Neural crest cell (in vitro differentiated cells): ENCODE data around the gene NCCRP1. TPM values are rescaled to one million over a fixed set of nuclear protein-coding genes. Genes with fewer than 3 reads are reported as not detected.

ENCODE experiments used
- DNase-seq: peaks from one replicate; pipeline ENCODE4 v3.0.0; 2021; ENCODE audit warnings: low read depth, mixed read lengths, low spot score
- H3K27ac Mint-ChIP-seq: one replicate; pipeline ENCODE4 v1.8.0; 2021; ENCODE audit warnings: mild to moderate bottlenecking, mixed read lengths; ENCODE audit not compliant: unreplicated experiment
- H3K27me3 Mint-ChIP-seq: 2 replicates; pipeline ENCODE4 v1.8.0; 2021; ENCODE audit warnings: low read depth, mild to moderate bottlenecking, mixed read lengths
- H3K36me3 Mint-ChIP-seq: 2 replicates; pipeline ENCODE4 v1.8.0; 2021; ENCODE audit warnings: low read depth, mild to moderate bottlenecking, mixed read lengths
- H3K4me1 Mint-ChIP-seq: 2 replicates; pipeline ENCODE4 v1.8.0; 2021; ENCODE audit warnings: mixed read lengths
- H3K4me3 Mint-ChIP-seq: one replicate; pipeline ENCODE4 v1.8.0; 2021; ENCODE audit warnings: mild to moderate bottlenecking, mixed read lengths
- H3K9me3 Mint-ChIP-seq: 2 replicates; pipeline ENCODE4 v1.8.0; 2021; ENCODE audit warnings: mixed read lengths
- total RNA-seq: library from RNA; stranded (reverse); gene quantifications from 2 replicates; pipeline ENCODE4 v1.2.1, GENCODE V29; 2021
- TF ChIP-seq, protein P1 (sequence below): fragments of 200-600 bp; sonication (generic); conservative IDR thresholded peaks from 2 replicates; pipeline ENCODE4 v1.5.0; 2021; ENCODE audit warnings: antibody characterized with exemption, mild to moderate bottlenecking

Gene NCCRP1
- total RNA-seq, 1 donor from 2014 or later, result not detected

DNA sequence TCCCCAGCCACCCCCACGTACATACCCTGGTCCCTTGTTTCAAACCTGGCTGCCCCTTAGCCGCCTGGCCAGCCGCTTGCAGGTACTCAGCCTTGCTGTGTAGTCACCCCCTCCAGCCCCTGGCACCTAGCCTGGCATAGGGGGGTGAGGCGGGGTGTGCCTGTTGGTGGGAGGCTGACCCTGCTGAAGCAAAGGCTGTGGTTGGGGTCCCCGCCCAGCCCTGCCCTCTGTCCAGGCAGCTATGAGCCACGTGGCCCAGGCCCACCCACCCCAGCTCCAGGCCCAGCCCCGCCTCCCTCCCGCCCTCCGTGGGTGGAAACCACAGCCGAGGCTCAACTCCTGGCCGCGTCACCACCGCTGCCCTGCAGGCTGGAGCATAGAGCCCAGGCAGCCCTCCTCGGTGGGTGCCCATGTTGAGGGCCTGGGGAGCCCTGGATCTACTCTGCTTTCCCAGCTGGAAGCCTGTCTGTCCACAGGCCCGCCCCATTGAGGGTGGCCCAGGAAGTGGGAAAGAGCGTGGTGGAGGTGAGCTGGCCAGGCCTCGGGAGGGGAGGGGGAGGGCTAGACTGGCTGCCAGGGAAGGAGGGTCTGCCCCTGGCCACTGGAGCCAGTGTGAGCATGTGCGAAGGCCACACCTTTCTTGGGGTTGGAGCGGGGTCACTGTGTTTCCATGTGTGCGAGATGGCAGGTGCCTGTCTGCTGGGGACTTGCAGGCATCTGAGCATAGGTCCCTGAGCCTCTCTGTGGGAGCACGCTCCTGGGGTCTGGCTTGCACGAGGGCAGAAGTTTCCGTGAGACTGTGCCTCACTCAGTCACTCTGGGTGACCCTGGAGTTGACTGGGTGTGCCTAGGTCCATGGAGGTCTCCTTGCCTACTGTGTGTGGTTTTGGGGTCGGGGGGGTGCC is 40.2 kb upstream of the NCCRP1 start:
- H3K27ac Mint-ChIP-seq, result no peak overlapping the region
- peaks cover 4% of the 10 kb centered on the region for H3K36me3 Mint-ChIP-seq
- no peaks in the 10 kb centered on the region for H3K9me3 Mint-ChIP-seq
- TF ChIP-seq, protein P1, sequence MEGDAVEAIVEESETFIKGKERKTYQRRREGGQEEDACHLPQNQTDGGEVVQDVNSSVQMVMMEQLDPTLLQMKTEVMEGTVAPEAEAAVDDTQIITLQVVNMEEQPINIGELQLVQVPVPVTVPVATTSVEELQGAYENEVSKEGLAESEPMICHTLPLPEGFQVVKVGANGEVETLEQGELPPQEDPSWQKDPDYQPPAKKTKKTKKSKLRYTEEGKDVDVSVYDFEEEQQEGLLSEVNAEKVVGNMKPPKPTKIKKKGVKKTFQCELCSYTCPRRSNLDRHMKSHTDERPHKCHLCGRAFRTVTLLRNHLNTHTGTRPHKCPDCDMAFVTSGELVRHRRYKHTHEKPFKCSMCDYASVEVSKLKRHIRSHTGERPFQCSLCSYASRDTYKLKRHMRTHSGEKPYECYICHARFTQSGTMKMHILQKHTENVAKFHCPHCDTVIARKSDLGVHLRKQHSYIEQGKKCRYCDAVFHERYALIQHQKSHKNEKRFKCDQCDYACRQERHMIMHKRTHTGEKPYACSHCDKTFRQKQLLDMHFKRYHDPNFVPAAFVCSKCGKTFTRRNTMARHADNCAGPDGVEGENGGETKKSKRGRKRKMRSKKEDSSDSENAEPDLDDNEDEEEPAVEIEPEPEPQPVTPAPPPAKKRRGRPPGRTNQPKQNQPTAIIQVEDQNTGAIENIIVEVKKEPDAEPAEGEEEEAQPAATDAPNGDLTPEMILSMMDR, result no peak
- H3K27me3 Mint-ChIP-seq, result no peaks in the 10 kb centered on the region
- H3K4me1 Mint-ChIP-seq, result peaks cover 19% of the 10 kb centered on the region
- DNase-seq, result no peak
- H3K4me3 Mint-ChIP-seq, result no peak overlapping the region

DNA sequence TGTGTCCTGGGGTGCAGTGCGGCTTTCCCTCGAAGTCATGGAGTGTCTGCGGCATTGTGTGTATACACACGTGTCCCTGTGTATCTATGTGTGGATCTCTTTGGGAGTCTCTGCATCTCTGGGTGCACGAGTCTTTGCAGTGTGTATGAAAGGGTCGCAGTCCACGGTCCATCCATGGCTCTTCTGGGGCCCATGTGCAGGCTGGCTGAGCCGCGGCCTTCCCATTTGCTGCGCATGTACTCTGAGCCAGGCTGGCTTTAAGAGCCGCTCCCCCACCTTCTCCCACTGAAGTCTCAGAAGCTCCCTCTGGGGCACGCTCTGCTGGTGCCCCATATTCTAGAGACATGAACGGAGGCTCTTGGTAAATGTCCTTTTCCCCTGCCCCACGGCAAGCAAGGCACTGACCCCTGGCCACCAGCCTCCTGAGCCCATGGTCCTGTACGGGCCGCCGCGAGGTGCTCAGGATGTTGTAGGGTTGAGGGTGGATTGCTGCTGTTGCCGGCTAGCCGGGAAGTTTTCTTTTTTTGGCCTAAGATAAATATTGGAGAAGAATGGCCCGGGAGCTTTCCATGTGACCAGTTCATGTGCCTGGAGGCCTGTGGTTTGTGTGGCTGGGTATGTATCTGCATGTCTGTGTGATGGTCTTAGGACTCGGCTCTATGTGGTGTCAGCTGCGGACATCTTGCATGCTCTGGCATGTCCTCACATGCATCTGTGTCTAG is 39.3 kb upstream of the NCCRP1 start:
- Mint-ChIP-seq H3K9me3 (no peaks in the 10 kb centered on the region), H3K36me3 (peaks cover 4% of the 10 kb centered on the region), H3K4me3 (no peak overlapping the region), H3K27ac (peak overlapping the region; percentile 60), H3K4me1 (peaks cover 19% of the 10 kb centered on the region), H3K27me3 (no peaks in the 10 kb centered on the region)
- TF ChIP-seq, protein P1, result no peak
- no peak for DNase-seq

DNA sequence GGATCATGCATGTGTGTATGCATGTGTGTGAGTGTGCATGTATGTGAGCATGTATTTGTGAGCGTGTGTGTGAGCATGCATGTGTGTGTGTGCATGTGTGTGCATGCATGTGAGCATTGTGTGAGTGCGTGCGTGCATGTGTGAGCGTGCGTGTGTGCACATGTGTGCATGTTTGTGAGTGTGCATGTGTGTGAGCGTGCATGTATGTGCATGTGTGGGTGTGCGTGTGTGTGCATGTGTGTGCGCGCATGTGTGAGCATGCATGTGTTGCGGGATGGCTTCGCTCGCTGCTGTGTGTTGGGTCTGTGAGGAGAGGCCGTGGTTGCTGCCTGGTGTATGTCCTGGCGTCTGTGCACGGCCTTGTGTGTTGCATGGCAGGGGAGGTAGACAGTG is 38.8 kb upstream of the NCCRP1 start:
- no peak for DNase-seq
- peaks cover 4% of the 10 kb centered on the region for H3K36me3 Mint-ChIP-seq
- no peaks in the 10 kb centered on the region for H3K9me3 Mint-ChIP-seq
- H3K27ac Mint-ChIP-seq, result peak overlapping the region; percentile 60
- H3K4me3 Mint-ChIP-seq, result no peak overlapping the region
- TF ChIP-seq, protein P1, result no peak
- no peaks in the 10 kb centered on the region for H3K27me3 Mint-ChIP-seq
- peaks cover 24% of the 10 kb centered on the region for H3K4me1 Mint-ChIP-seq

DNA sequence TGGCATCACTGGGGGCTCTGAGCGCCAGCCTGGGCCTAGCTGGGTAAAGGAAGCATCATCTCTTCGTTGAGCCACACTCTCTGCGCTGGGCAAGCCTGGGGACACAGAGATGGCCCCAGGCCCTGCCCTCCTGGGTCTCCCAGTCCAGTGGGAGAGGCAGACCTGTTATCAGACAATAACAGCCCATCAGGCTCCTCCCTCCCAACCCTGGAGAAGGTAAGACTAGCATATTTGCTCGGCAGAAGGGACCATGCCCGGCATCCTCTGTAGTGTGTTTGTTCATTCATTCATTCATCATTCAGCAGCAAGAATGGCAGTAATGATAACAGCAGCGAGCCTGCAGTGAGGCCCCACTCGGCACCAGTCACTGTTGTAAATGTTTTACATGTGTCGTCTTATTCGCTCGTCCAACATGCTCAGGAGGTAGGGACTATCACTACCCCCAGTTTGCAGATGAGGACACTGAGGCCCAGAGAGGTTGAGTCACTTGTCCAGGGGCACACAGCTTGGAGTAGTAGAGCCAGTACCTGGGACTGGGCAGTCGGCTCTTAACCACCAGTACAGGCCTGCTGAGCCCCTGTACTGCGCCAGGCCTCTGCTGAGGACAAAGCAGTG is 38.0 kb upstream of the NCCRP1 start:
- peaks cover 4% of the 10 kb centered on the region for H3K36me3 Mint-ChIP-seq
- no peaks in the 10 kb centered on the region for H3K9me3 Mint-ChIP-seq
- no peak for DNase-seq
- TF ChIP-seq, protein P1, result no peak
- no peak overlapping the region for H3K4me3 Mint-ChIP-seq
- H3K27ac Mint-ChIP-seq, result no peak overlapping the region
- H3K27me3 Mint-ChIP-seq, result no peaks in the 10 kb centered on the region
- peaks cover 28% of the 10 kb centered on the region for H3K4me1 Mint-ChIP-seq

DNA sequence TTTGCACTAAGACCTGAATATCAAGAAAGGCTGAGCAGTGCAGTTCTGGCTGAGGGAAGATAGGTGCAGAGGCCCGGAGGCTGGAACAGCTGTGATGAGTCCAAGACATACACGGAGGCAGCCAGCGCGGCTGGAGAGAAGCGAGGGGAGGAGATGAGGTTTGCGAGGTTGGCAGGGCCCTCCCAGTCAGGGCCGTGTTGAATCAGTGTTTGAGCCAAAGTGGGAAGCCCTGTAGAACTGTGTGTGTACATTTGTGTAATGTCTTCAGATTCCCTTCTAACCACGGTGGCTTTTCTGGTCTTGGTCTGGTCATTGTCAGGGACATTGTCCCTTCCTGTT is 36.3 kb upstream of the NCCRP1 start:
- H3K4me1 Mint-ChIP-seq, result peaks cover 22% of the 10 kb centered on the region
- TF ChIP-seq, protein P1, result no peak
- DNase-seq, result no peak
- H3K27me3 Mint-ChIP-seq, result no peaks in the 10 kb centered on the region
- peak overlapping the region; percentile 43 for H3K27ac Mint-ChIP-seq
- H3K36me3 Mint-ChIP-seq, result no peaks in the 10 kb centered on the region
- no peak overlapping the region for H3K4me3 Mint-ChIP-seq
- H3K9me3 Mint-ChIP-seq, result no peaks in the 10 kb centered on the region
